Stomach smooth muscle (tissue), 2 donors: ENCODE data around the gene PRKACA.
A peak's percentile ranks its signal among the peaks of the same experiment; 100 is the strongest.

Experiments
- H3K27ac ChIP-seq: one replicate; pipeline ENCODE4 v1.7.0; 2013; ENCODE audit warnings: mild to moderate bottlenecking, low read length, inconsistent platforms
- H3K27me3 ChIP-seq, 2 donors: one replicate each; pipeline ENCODE4 v1.7.0; 2013; ENCODE audit warnings: low read length in 2 of 2; ENCODE audit not compliant: insufficient read depth in 2 of 2, control insufficient read depth in 1 of 2
- H3K36me3 ChIP-seq, 2 donors: one replicate each; pipeline ENCODE4 v1.7.0; 2013; ENCODE audit warnings: low read length in 2 of 2; ENCODE audit not compliant: control insufficient read depth in 2 of 2, insufficient read depth in 2 of 2
- H3K4me1 ChIP-seq: one replicate; pipeline ENCODE4 v1.7.0; 2013; ENCODE audit warnings: low read length; ENCODE audit not compliant: control insufficient read depth, insufficient read depth
- H3K4me3 ChIP-seq, 2 donors: one replicate each; pipeline ENCODE4 v1.7.0; 2013; ENCODE audit warnings: low read length in 2 of 2
- H3K9ac ChIP-seq, 2 donors: one replicate each; pipeline ENCODE4 v1.7.0; 2013; ENCODE audit warnings: low read length in 2 of 2, mild to moderate bottlenecking in 1 of 2
- H3K9me3 ChIP-seq, 2 donors: one replicate each; pipeline ENCODE4 v1.7.0; 2013; ENCODE audit warnings: low read length in 2 of 2; ENCODE audit not compliant: control insufficient read depth in 2 of 2
- donor health status: healthy.
- donor health status: Pancreatic carcinoma.

PRKACA gene

GRCh38 chr19:14158276-14159023 is 40.9 kb upstream of the PRKACA start:
- peaks cover 28 to 48% of the 10 kb centered on the region in 2 donors for H3K36me3 ChIP-seq
- H3K4me3 ChIP-seq: no peak overlapping the region
- H3K9ac ChIP-seq: no peak overlapping the region
- H3K27ac ChIP-seq: no peak overlapping the region
- H3K9me3 ChIP-seq: no peaks in the 10 kb centered on the region
- no peaks in the 10 kb centered on the region for H3K4me1 ChIP-seq
- no peaks in the 10 kb centered on the region for H3K27me3 ChIP-seq

- Histone ChIP-seq H3K4me1 (no peaks in the 10 kb centered on the region), H3K4me3 (no peak overlapping the region), H3K9me3 (no peaks in the 10 kb centered on the region), H3K27me3 (no peaks in the 10 kb centered on the region), H3K9ac (no peak overlapping the region), H3K36me3 (peaks cover 32 to 50% of the 10 kb centered on the region in 2 donors), H3K27ac (no peak overlapping the region)
Measured at GRCh38 chr19:14156971-14157717, 39.6 kb upstream of the PRKACA start.

GRCh38 chr19:14156122-14156521 is 38.6 kb upstream of the PRKACA start:
- peaks cover 34 to 51% of the 10 kb centered on the region in 2 donors for H3K36me3 ChIP-seq
- H3K9me3 ChIP-seq: no peaks in the 10 kb centered on the region

GRCh38 chr19:14155371-14155770 is 37.8 kb upstream of the PRKACA start:
- Histone ChIP-seq H3K4me3 (no peak overlapping the region), H3K27me3 (no peaks in the 10 kb centered on the region), H3K9me3 (no peaks in the 10 kb centered on the region), H3K36me3 (peaks cover 34 to 51% of the 10 kb centered on the region in 2 donors), H3K27ac (no peak overlapping the region), H3K4me1 (peaks cover 4% of the 10 kb centered on the region), H3K9ac (no peak overlapping the region)

More at GRCh38 chr19:14156122-14156521, 38.6 kb upstream of the PRKACA start:
- no peak overlapping the region for H3K9ac ChIP-seq
- H3K27ac ChIP-seq: no peak overlapping the region
- H3K4me3 ChIP-seq: no peak overlapping the region
- no peaks in the 10 kb centered on the region for H3K27me3 ChIP-seq
- no peaks in the 10 kb centered on the region for H3K4me1 ChIP-seq

GRCh38 chr19:14152713-14153112 is 35.2 kb upstream of the PRKACA start:
- no peak overlapping the region for H3K9ac ChIP-seq
- no peak overlapping the region for H3K4me3 ChIP-seq
- peaks cover 21 to 35% of the 10 kb centered on the region in 2 donors for H3K36me3 ChIP-seq

GRCh38 chr19:14150770-14151661 is 33.5 kb upstream of the PRKACA start:
- Histone ChIP-seq H3K4me1 (peaks cover 29% of the 10 kb centered on the region), H3K27ac (peak overlapping the region; percentile 85), H3K9me3 (no peaks in the 10 kb centered on the region), H3K4me3 (no peak overlapping the region), H3K36me3 (peaks cover 11 to 22% of the 10 kb centered on the region in 2 donors), H3K9ac (peak overlapping the region in 1 of 2 donors; percentile 60), H3K27me3 (no peaks in the 10 kb centered on the region)

More at GRCh38 chr19:14152713-14153112, 35.2 kb upstream of the PRKACA start:
- Histone ChIP-seq H3K4me1 (peaks cover 29% of the 10 kb centered on the region), H3K27ac (no peak overlapping the region), H3K9me3 (no peaks in the 10 kb centered on the region), H3K27me3 (no peaks in the 10 kb centered on the region)

GRCh38 chr19:14150041-14150769 is 32.6 kb upstream of the PRKACA start:
- no peaks in the 10 kb centered on the region for H3K9me3 ChIP-seq
- H3K36me3 ChIP-seq: peaks cover 11 to 15% of the 10 kb centered on the region in 2 donors
- H3K27ac ChIP-seq: peak overlapping the region; percentile 85
- H3K9ac ChIP-seq: peak overlapping the region; percentile 60 to 64
- H3K4me3 ChIP-seq: peak overlapping the region; percentile 26 to 64
- no peaks in the 10 kb centered on the region for H3K27me3 ChIP-seq
- H3K4me1 ChIP-seq: peaks cover 29% of the 10 kb centered on the region

GRCh38 chr19:14149509-14149994 is 32.0 kb upstream of the PRKACA start:
- H3K36me3 ChIP-seq: peaks cover 11% of the 10 kb centered on the region in 2 donors
- peaks cover 29% of the 10 kb centered on the region for H3K4me1 ChIP-seq
- H3K9me3 ChIP-seq: no peaks in the 10 kb centered on the region
- peak overlapping the region; percentile 29 to 64 for H3K4me3 ChIP-seq
- H3K27me3 ChIP-seq: no peaks in the 10 kb centered on the region
- H3K9ac ChIP-seq: peak overlapping the region; percentile 64 to 68
- H3K27ac ChIP-seq: peak overlapping the region; percentile 85

- Histone ChIP-seq H3K27me3 (no peaks in the 10 kb centered on the region), H3K36me3 (peaks cover 6 to 11% of the 10 kb centered on the region in 2 donors), H3K9ac (peak overlapping the region; percentile 64 to 68), H3K4me3 (peak overlapping the region; percentile 29 to 64), H3K27ac (peak overlapping the region; percentile 85), H3K9me3 (no peaks in the 10 kb centered on the region), H3K4me1 (peaks cover 29% of the 10 kb centered on the region)
Measured at GRCh38 chr19:14148751-14149410, 31.3 kb upstream of the PRKACA start.
